Neural cell (in vitro differentiated cells): ENCODE measurements around the gene NEDD9. TPM values are rescaled to one million over a fixed set of nuclear protein-coding genes. Genes with fewer than 3 reads are reported as not detected.

Experiments
- H2AFZ ChIP-seq: fragments of 200-600, 300-800 bp; sonication (generic), shearing (Covaris generic); 2 replicates; pipeline ENCODE4 v1.6.0; 2014; ENCODE audit warnings: low read depth, mild to moderate bottlenecking, antibody characterized with exemption, low read length, moderate library complexity
- H3F3A ChIP-seq: fragments of 200-600 bp; shearing (Covaris generic); 2 replicates; pipeline ENCODE4 v1.6.1; 2016; ENCODE audit warnings: mild to moderate bottlenecking, moderate library complexity, mixed read lengths, antibody characterized with exemption, low read length; ENCODE audit not compliant: insufficient read depth, poor library complexity, severe bottlenecking
- H3K27ac ChIP-seq: fragments of 200-600, 300-800 bp; sonication (generic), shearing (Covaris generic); 2 replicates; pipeline ENCODE4 v1.5.1; 2014; ENCODE audit warnings: mild to moderate bottlenecking, low read length, moderate library complexity
- H3K27me3 ChIP-seq: fragments of 300-800, 200-600 bp; sonication (generic), shearing (Covaris generic); 2 replicates; pipeline ENCODE4 v1.6.0; 2014; ENCODE audit warnings: mild to moderate bottlenecking, low read depth, low read length, moderate library complexity; ENCODE audit not compliant: insufficient read depth
- H3K36me3 ChIP-seq: fragments of 300-800, 200-600 bp; sonication (generic), shearing (Covaris generic); 2 replicates; pipeline ENCODE4 v1.5.1; 2014; ENCODE audit warnings: mild to moderate bottlenecking, antibody characterized with exemption, low read length, moderate library complexity; ENCODE audit not compliant: insufficient read depth
- H3K4me2 ChIP-seq: fragments of 300-800, 200-600 bp; sonication (generic), shearing (Covaris generic); 2 replicates; pipeline ENCODE4 v1.6.0; 2014; ENCODE audit warnings: mild to moderate bottlenecking, low read length
- H3K4me3 ChIP-seq: fragments of 300-800, 200-600 bp; sonication (generic), shearing (Covaris generic); 2 replicates; pipeline ENCODE4 v1.5.1; 2014; ENCODE audit warnings: mild to moderate bottlenecking, low read length, moderate library complexity
- H3K79me2 ChIP-seq: fragments of 200-600 bp; shearing (Covaris generic); replicated peaks from 2 replicates; pipeline ENCODE4 v1.6.0; 2014; ENCODE audit warnings: mild to moderate bottlenecking, low read length, moderate library complexity; ENCODE audit not compliant: insufficient read depth
- H3K9ac ChIP-seq: fragments of 300-800, 200-600 bp; sonication (generic), shearing (Covaris generic); 2 replicates; pipeline ENCODE4 v1.6.1; 2016; ENCODE audit warnings: mild to moderate bottlenecking, low read length, mixed read lengths
- H3K9me2 ChIP-seq: fragments of 200-600 bp; shearing (Covaris generic); 2 replicates; pipeline ENCODE4 v1.6.1; 2016; ENCODE audit warnings: mild to moderate bottlenecking, low read length, mixed read lengths; ENCODE audit not compliant: insufficient read depth
- H3K9me3 ChIP-seq: fragments of 200-600, 300-800 bp; sonication (generic), shearing (Covaris generic); 2 replicates; pipeline ENCODE4 v1.6.1; 2016; ENCODE audit warnings: mild to moderate bottlenecking, mixed run types, low read length, moderate library complexity, mixed read lengths
- H4K20me1 ChIP-seq: fragments of 200-600 bp; shearing (Covaris generic); 2 replicates; pipeline ENCODE4 v1.6.1; 2016; ENCODE audit warnings: mild to moderate bottlenecking, mixed run types; ENCODE audit not compliant: insufficient read depth
- EP300 ChIP-seq: fragments of 450-650 bp; conservative IDR thresholded peaks from 2 replicates; pipeline ENCODE4 v1.6.1; 2014; ENCODE audit warnings: antibody characterized with exemption, mild to moderate bottlenecking, moderate library complexity; ENCODE audit not compliant: poor library complexity, severe bottlenecking
- EZH2 ChIP-seq: fragments of 200-600, 300-800 bp; shearing (Covaris generic), sonication (generic); IDR thresholded peaks from 2 replicates; pipeline ENCODE4 v1.6.1; 2014; ENCODE audit warnings: antibody characterized with exemption, low read length, borderline replicate concordance, mild to moderate bottlenecking; ENCODE audit not compliant: insufficient read depth, poor library complexity, severe bottlenecking
- MXI1 ChIP-seq: fragments of 450-650 bp; conservative IDR thresholded peaks from 2 replicates; pipeline ENCODE4 v1.6.1; 2014; ENCODE audit warnings: antibody characterized with exemption, mild to moderate bottlenecking; ENCODE audit not compliant: poor library complexity, severe bottlenecking
- POLR2AphosphoS5 ChIP-seq: IDR thresholded peaks from 2 replicates; pipeline ENCODE4 v1.6.1; 2012
- RAD21 ChIP-seq: fragments of 450-650 bp; conservative IDR thresholded peaks from 2 replicates; pipeline ENCODE4 v1.6.1; 2014; ENCODE audit warnings: antibody characterized with exemption, mild to moderate bottlenecking, moderate library complexity
- REST ChIP-seq: IDR thresholded peaks from 2 replicates; pipeline ENCODE4 v1.6.1; 2012; ENCODE audit warnings: borderline replicate concordance
- SMC3 ChIP-seq: fragments of 450-650 bp; conservative IDR thresholded peaks from 2 replicates; pipeline ENCODE4 v1.6.1; 2014; ENCODE audit warnings: antibody characterized with exemption, mild to moderate bottlenecking, moderate library complexity; ENCODE audit not compliant: poor library complexity
- TAF1 ChIP-seq: IDR thresholded peaks from 2 replicates; pipeline ENCODE4 v1.6.1; 2012; ENCODE audit warnings: low read depth
- polyA plus RNA-seq: library from polyadenylated mRNA; depleted of rRNA; stranded (reverse); fragments of >200 nt; gene quantifications from 2 replicates; pipeline ENCODE4 v1.2.3, GENCODE V29; 2014
- TF ChIP-seq, protein P1 (sequence below): fragments of 450-650 bp; IDR thresholded peaks from 2 replicates; pipeline ENCODE4 v1.5.1; 2014; ENCODE audit warnings: antibody characterized with exemption, mild to moderate bottlenecking, moderate library complexity; ENCODE audit not compliant: poor library complexity, severe bottlenecking

NEDD9 gene
- polyA plus RNA-seq, 1 donor from 2014 or later: 0.11 TPM

DNA sequence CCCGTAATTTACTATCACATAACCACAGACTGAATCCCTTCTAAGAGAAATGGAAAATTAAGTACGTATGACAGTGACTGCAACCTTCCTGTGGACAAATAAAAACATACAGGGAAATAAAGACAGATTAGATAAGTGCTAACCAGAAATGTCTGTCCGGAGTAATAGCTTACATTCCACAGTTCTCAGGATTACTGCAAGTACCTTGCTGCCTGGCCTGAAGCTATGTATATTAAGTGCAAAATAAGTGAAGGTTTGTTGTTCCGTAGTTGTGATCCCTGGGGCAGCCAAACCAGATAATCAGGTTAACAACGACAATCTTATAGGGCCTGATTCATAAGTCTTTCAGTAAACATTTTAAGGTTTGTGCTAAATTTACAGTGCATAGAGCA, 2.8 kb downstream of the NEDD9 start:
- Histone ChIP-seq H3K9me3 (no peaks in the 10 kb centered on the region), H3K79me2 (peaks cover 9% of the 10 kb centered on the region), H3K9me2 (no peaks in the 10 kb centered on the region), H3K27ac (no peak overlapping the region), H3K9ac (no peak overlapping the region), H3K36me3 (no peaks in the 10 kb centered on the region), H2AFZ (no peak overlapping the region), H4K20me1 (no peaks in the 10 kb centered on the region), H3K4me2 (no peak overlapping the region), H3F3A (peaks cover 2% of the 10 kb centered on the region), H3K4me3 (no peak overlapping the region), H3K27me3 (no peaks in the 10 kb centered on the region)
- TF ChIP-seq SMC3: no peak
- TF ChIP-seq EZH2: no peak
- TF ChIP-seq POLR2AphosphoS5: no peak
- TF ChIP-seq EP300: no peak
- no peak for TF ChIP-seq TAF1
- TF ChIP-seq, protein P1, sequence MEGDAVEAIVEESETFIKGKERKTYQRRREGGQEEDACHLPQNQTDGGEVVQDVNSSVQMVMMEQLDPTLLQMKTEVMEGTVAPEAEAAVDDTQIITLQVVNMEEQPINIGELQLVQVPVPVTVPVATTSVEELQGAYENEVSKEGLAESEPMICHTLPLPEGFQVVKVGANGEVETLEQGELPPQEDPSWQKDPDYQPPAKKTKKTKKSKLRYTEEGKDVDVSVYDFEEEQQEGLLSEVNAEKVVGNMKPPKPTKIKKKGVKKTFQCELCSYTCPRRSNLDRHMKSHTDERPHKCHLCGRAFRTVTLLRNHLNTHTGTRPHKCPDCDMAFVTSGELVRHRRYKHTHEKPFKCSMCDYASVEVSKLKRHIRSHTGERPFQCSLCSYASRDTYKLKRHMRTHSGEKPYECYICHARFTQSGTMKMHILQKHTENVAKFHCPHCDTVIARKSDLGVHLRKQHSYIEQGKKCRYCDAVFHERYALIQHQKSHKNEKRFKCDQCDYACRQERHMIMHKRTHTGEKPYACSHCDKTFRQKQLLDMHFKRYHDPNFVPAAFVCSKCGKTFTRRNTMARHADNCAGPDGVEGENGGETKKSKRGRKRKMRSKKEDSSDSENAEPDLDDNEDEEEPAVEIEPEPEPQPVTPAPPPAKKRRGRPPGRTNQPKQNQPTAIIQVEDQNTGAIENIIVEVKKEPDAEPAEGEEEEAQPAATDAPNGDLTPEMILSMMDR: no peak
- no peak for TF ChIP-seq MXI1
- no peak for TF ChIP-seq REST
- no peak for TF ChIP-seq RAD21

- H3K4me3 ChIP-seq: no peak overlapping the region
- H3K79me2 ChIP-seq: peaks cover 9% of the 10 kb centered on the region
- H4K20me1 ChIP-seq: no peaks in the 10 kb centered on the region
- no peaks in the 10 kb centered on the region for H3K9me2 ChIP-seq
- H3K9ac ChIP-seq: no peak overlapping the region
- H3K27ac ChIP-seq: no peak overlapping the region
- no peaks in the 10 kb centered on the region for H3K9me3 ChIP-seq
- no peak overlapping the region for H2AFZ ChIP-seq
- H3F3A ChIP-seq: peaks cover 2% of the 10 kb centered on the region
- no peaks in the 10 kb centered on the region for H3K36me3 ChIP-seq
- no peaks in the 10 kb centered on the region for H3K27me3 ChIP-seq
- TF ChIP-seq REST (no peak), EP300 (no peak), MXI1 (no peak), SMC3 (no peak), POLR2AphosphoS5 (no peak), EZH2 (no peak), RAD21 (no peak), TAF1 (no peak)
- TF ChIP-seq, protein P1: no peak
- H3K4me2 ChIP-seq: no peak overlapping the region
Measured at GRCh38 chr6:11228935-11229654, 3.4 kb downstream of the NEDD9 start.
